NCI-H446 treated with DMSO at 0.1 percent for 48 hours (cell line): ENCODE measurements around the gene SFTPB.
"Not testable (repeated sequence)": the region's sequence is repeated elsewhere in the genome, so short reads cannot be mapped to it uniquely, and the experiment has no call there.

Source experiments
- DNase-seq: peaks from one replicate; lab custom pipeline; 2025; lab: John Stamatoyannopoulos, UW

The SFTPB gene

GRCh38 chr2:85655961-85656417 lies 12.0 kb downstream of the SFTPB start:
- DNase-seq, result no peak

- no peak for DNase-seq
Measured at GRCh38 chr2:85653996-85654395, 14.0 kb downstream of the SFTPB start.

GRCh38 chr2:85652056-85652455 lies 15.9 kb downstream of the SFTPB start:
- no peak for DNase-seq

GRCh38 chr2:85651097-85651496 lies 16.9 kb downstream of the SFTPB start:
- DNase-seq, result no peak

GRCh38 chr2:85650456-85650855 lies 17.5 kb downstream of the SFTPB start:
- DNase-seq, result no peak

- DNase-seq, result no peak
Measured at GRCh38 chr2:85649201-85650190, 18.5 kb downstream of the SFTPB start.

GRCh38 chr2:85648619-85649018 lies 19.4 kb downstream of the SFTPB start:
- DNase-seq, result no peak

GRCh38 chr2:85647823-85648526 lies 20.0 kb downstream of the SFTPB start:
- DNase-seq, result no peak

GRCh38 chr2:85646166-85646565 lies 21.8 kb downstream of the SFTPB start:
- no peak for DNase-seq

- no peak for DNase-seq
Measured at GRCh38 chr2:85644909-85645308, 23.1 kb downstream of the SFTPB start.

- DNase-seq, result no peak
Measured at GRCh38 chr2:85642725-85643124, 25.3 kb downstream of the SFTPB start.

GRCh38 chr2:85635636-85636035 lies 32.4 kb downstream of the SFTPB start:
- no peak for DNase-seq

- DNase-seq, result no peak
Measured at GRCh38 chr2:85635011-85635410, 33.0 kb downstream of the SFTPB start.

GRCh38 chr2:85631316-85631715 lies 36.7 kb downstream of the SFTPB start:
- no peak for DNase-seq

- DNase-seq, result no peak
Measured at GRCh38 chr2:85628658-85629057, 39.3 kb downstream of the SFTPB start.

- no peak for DNase-seq
Measured at GRCh38 chr2:85623991-85624390, 44.0 kb downstream of the SFTPB start.

GRCh38 chr2:85621338-85621737 lies 46.7 kb downstream of the SFTPB start:
- DNase-seq, result no peak

- no peak for DNase-seq
Measured at GRCh38 chr2:85619617-85620016, 48.4 kb downstream of the SFTPB start.

GRCh38 chr2:85617723-85618122 lies 50.3 kb downstream of the SFTPB start:
- not testable (repeated sequence) for DNase-seq

- no peak for DNase-seq
Measured at GRCh38 chr2:85615413-85615728, 52.6 kb downstream of the SFTPB start.

GRCh38 chr2:85614757-85615156 lies 53.2 kb downstream of the SFTPB start:
- DNase-seq, result not testable (repeated sequence)

- no peak for DNase-seq
Measured at GRCh38 chr2:85613717-85614515, 54.1 kb downstream of the SFTPB start.
